Cerebellar cortex (tissue), 1 donor: ENCODE results near the gene ZBTB7C.

Experiments
- DNase-seq: peaks from one replicate; pipeline ENCODE4 v3.0.0-alpha.2; 2015; ENCODE audit warnings: low spot score

ZBTB7C gene

GRCh38 chr18:48085781-48086487, 323.2 kb downstream of the ZBTB7C start:
- no peak for DNase-seq

- no peak for DNase-seq
Measured at GRCh38 chr18:48084858-48085257, 324.3 kb downstream of the ZBTB7C start.

DNA sequence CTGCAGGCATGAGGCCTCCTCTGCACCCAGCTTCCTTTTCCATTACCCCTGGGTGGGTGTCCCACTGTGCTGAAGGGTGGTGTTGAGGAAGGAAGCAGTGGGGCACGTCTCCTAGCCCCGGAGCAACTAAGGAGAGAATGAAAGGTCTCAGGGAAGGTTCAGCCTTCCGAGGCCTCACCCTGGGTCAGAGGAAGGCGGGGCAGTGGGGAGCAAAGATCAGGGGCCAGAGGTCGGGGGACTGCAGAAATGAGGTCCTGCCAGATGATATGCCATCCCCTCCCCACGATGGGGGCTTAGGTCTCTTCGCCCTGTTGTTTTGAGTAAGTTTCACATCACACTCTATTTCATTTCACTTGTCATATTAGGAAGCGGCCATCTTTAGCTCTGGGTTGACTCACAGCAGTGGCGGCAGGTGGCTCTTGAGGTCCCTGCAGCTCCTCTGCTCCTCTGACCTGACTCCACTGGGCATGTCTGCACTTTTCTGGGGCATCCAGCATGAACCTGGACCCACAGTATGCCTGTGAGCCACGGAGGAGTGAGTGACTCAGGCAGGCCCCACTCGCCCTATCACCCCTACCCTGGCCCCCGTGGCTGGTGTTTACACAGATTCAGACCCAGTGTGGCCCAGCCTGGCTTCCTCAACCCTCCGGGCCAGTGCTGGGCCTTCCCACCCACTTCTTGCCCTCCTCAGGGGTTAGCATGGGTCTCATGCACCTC, 325.0 kb downstream of the ZBTB7C start:
- no peak for DNase-seq

DNA sequence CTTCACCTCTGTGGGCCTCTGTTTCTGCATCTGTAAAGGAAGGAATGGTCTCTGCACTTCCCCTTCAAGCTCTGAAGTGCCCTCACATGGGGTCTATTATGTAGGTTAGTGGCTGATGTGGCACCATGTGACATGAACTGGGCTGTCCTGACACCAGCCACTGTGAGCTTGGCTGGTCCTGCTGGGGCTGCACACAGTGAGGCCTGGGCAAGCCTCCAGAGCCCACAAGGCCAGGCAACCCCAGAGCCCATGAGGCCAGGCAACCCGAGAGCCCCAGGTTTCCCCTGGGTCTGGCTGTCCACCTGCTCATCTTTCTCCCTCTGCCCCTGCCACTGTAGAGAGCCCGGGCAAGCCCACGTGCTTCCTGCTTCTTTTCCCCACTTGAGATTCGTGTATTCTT, 328.6 kb downstream of the ZBTB7C start:
- DNase-seq: peak; percentile 12

DNA sequence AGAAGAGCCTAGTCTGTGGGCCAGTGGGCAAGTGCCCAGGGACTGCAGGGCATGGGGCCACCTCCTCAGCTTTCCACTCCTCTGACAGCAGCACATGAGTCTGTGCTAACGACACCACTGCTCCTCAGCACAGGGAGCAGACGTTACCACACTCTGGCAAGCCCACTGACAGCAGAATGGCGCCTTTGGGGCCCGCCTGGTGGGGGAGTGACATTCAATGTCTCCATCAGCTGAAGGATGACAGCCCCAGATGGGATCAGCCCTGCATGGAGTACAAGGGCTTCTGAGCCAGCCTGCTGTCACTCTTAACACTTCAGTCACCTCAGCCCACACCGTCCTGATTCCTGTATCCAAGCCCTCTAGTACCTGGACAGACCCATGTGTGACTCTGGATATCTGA, 329.3 kb downstream of the ZBTB7C start:
- DNase-seq: peak; percentile 19

DNA sequence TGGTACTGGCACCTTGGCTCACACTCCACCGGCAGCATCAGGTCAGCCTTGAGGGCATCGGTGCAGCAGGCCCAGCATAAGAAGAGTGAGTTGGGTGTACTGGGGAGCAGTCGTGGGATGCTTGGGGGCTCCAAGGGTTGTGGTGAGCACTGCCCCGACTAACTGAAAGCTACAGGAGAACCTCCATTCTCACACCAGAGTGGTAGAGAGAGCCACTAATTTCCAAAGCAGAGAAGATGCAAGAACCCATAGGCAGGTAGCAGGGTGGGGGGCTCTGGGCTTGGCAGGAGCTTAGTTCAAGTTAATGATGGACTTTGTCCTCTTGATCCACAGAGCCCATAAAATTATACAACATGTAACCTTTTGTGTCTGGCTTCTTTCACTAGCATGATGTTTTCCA, 330.7 kb downstream of the ZBTB7C start:
- DNase-seq: no peak

DNA sequence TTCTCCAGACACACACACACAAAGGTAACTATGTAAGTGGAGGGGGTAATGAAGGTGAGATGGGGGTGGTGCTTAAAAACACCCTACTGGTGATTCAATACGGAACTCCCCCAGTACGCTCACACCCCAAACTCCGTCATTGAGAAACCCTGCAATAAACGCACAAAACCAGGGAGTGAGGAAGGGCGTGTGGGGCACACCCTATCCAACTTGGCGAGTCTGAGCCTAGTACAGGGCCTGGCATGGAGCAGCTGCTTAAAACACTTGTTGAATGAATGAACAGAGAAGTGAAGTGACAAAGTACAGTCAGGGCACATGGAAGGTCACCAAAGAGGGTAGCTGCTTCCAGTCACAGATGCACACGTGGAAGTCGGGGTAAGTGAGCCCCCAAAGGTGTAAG, 331.9 kb downstream of the ZBTB7C start:
- DNase-seq: no peak

DNA sequence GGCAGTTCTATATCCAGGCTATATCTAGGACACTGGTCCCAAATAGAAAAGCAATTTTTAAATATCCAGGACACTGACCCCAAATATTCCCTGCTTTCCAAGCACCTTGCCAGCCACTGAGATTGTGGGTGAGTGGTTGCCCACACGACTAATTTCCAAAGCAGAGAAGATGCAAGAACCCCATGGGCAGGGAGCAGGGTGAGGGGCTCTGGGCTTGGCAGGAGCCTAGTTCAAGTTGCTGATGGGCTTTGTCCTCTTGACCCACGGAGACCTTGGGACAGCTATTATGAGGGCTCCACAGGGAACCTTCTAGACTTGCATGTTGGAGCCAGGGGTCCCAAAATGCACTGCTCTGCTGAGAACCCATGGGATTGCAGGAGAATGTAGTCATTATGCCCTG, 332.7 kb downstream of the ZBTB7C start:
- DNase-seq: no peak

GRCh38 chr18:48075707-48076093, 333.5 kb downstream of the ZBTB7C start:
- no peak for DNase-seq

DNA sequence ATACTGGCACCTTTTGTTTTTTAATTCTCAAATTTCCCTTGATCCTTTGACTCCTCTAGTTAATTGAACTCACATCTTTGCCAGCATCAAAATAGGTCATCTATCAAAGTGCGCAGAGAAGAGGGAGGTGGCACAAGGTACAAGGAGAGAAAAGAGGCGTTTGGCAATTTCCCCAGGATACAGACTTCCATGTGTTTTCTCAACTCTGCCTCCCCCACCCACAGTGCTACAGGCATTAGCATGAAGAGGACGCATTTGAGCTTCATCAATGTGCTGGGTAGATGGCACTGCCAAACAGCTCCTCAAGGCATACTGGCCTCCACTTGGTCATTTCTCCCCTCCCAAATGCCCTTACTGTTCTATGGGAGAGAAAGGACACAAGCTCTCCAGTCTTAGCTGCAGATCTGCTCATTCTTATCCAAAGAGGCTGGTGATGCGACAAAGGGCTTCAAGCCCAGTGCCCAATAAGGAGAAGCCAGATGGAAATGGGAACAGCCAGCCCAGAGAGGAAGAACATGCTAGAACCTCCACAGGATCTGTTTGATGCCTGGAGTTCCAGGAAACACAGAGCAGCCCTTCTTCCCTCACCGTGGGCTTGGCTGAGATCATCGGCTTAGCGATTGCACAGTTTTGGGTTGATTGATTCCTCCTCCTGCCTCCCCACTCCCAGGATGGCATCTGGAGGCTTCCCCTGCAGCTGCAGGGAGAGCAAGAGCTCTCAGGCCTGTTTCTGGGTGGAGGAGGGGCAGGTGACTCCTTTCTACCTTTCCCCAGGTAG, 334.1 kb downstream of the ZBTB7C start:
- DNase-seq: peak; percentile 4

GRCh38 chr18:48073211-48073930, 335.8 kb downstream of the ZBTB7C start:
- no peak for DNase-seq

DNA sequence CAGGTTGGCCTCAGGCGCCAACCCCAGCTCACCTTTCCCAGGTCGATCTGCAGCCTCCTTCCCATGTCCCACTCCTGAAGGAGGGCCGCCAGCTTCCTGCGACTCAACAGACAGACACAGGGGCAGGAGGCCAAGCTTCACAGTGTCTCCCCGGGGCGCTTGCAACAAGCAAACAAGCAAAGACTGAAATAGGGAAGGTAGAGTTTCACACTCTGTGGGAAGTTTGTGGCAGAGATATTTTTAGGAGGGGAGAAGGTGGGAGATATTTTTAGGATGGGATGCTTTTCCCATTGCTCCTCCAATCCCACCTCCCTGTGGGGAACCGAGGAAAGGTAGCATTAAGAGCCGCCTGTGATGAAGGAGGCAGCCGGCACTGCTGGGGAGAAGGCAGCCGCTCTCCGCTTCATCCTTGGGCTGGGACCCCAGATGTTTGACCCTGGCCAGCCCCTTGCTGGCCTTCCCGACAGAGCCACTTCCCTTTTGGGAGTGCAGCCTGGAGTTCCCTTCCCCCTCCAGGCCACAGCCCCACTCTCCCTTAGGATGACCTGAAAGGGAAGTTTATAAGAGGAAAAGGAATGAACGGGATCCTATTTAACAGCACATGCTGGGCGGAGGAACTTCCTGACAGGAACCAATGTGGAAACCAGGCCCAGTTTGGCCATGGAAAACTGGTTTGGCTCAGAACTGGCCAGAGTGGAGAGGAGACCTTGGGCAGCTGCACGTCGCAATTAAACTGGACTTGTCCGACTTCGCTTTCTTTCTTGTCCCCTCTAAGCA, 336.6 kb downstream of the ZBTB7C start:
- no peak for DNase-seq

DNA sequence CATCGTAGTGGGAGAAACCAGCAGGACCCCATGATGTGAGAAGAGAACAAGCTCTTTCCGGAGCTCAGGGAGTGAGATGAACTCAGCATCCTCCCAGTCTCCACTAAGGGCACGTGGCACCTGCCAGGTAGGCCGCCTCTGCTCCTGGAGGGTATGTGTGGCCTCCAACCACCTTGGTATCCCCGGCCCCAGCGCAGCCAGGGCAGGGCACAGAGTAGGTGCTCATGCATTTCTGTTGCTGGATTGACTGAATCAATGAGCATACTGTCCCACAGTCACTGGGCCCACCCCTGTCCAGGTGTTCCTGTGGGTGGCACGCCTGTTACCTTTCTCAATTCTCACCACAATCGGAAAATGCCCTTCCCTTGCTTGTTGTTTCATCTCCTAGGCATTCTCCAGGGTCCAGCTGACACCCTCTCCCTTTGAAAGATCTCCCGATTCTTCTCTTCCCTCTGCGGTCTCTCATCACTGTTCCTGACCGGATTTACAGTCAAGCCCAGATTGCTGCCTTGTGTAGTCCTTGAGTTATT, 340.2 kb downstream of the ZBTB7C start:
- DNase-seq: no peak

GRCh38 chr18:48066225-48066652, 342.9 kb downstream of the ZBTB7C start:
- DNase-seq: no peak

- DNase-seq: no peak
Measured at GRCh38 chr18:48065601-48065995, 343.6 kb downstream of the ZBTB7C start.

GRCh38 chr18:48064978-48065600, 344.1 kb downstream of the ZBTB7C start:
- DNase-seq: no peak

DNA sequence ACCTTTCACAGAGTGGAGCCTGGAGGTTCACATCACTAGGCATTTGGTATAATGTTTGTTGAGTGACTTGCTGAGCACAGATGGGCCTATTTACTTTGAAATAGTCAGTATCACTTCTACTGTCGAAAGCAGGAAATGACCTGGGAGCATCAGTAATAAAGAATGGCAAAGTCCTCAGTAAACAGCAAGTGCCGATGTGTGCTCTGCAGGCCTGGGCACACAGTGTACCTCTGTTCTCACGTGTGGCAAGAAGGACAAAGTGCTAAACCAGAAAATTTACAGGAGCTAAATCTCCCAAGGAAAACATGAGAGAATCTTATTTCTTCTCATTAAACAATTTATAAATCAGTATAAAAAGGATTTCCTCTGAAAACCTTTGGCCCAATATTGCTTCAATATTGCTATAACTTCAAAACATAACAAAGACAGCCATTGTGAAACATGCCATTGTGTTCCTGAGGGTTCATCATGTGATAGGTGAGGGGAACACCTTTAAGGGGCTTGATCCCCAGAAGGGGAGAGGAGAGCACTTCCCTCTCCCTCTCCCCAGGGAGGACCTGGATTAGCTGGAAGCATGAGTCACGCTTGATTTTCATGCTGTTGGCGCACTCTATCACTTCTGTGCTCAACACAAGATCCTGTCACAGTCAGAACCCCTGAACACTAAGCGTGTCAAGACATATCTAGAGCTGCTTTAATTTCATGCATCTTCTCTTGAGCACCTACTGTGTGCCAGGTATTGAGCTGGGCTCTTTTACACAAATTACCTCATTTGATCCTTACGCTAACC, 347.2 kb downstream of the ZBTB7C start:
- DNase-seq: no peak

GRCh38 chr18:48060970-48061369, 348.2 kb downstream of the ZBTB7C start:
- no peak for DNase-seq

DNA sequence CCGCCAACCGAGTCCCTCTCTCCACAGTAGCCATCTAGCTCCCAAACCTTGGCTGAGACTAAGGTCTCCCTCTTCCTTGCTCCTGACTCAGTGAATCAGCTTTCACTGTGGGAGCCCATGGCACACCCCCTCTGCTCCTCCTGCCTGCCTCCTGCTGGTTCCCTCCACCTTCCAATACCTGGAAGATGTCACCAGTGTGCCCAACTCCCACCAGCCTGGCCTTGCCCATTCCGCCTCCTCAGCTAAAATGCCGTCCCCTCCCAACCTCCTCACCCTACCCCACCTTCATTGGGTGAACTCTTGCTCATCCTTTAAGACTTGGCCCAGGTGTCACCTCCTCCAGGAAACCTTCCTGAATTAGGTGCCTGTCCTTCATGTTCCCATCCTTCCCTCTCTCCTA, 348.8 kb downstream of the ZBTB7C start:
- no peak for DNase-seq

DNA sequence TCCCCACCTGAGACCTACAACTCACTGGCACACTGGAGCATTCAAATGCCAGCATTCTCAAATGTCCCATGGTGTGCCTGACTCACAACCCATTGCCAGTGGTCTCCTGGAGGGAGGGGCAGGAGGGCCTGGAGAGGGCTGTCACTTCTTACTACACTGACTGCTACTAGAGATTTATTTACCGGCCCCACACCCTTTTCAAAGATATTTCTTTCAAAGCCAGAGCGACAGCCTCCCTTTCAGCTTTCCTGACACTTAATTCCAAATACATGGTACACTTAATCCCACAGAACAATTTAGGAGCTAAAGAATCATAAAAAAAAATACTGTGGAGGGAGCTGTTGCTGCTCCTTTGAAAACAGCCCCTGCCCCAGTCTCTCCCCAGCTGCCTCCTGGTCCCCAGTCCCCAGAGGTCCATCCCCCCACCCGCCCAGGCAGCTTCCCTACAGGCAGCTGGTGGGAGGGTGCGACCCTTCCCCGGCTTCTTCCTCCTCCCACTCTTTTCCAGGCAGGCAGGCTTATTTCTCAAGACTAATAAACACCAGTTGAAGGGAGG, 349.6 kb downstream of the ZBTB7C start:
- DNase-seq: no peak
